ENCODE measurements around the gene ARHGEF39.

- TF ChIP-seq POLR2A (IDR thresholded peaks at IDR 0.05; ENCODE audit: extremely low read depth, insufficient read length) (no peak), CTCF (IDR thresholded peaks at IDR 0.05; ENCODE audit: low read depth, low read length) (no peak), MAX (IDR thresholded peaks at IDR 0.05; ENCODE audit: low read depth, low read length) (no peak), MYC (IDR thresholded peaks at IDR 0.05; ENCODE audit: low read depth, low read length) (no peak)
Measured at GRCh38 chr9:35712762-35713400, 47.9 kb upstream of the ARHGEF39 start.
